ENCODE data around the gene FCHSD1. TPM values are rescaled to one million over a fixed set of nuclear protein-coding genes. Genes with fewer than 3 reads are reported as not detected.

FCHSD1 gene
- polyA plus RNA-seq, 4 donors: 12.9 to 18.3 (median 14.9) TPM

- no peak for DNase-seq (ENCODE audit: low read depth in 4 of 4, low spot score in 3 of 4)
Measured at GRCh38 chr5:141646026-141646425, 5.2 kb downstream of the FCHSD1 start.

- DNase-seq (ENCODE audit: low read depth in 4 of 4, low spot score in 3 of 4): no peak
Measured at GRCh38 chr5:141641634-141642267, 9.5 kb downstream of the FCHSD1 start.

- no peak for DNase-seq (ENCODE audit: low read depth in 4 of 4, low spot score in 3 of 4)
Measured at GRCh38 chr5:141640698-141641097, 10.5 kb downstream of the FCHSD1 start.

- no peak for DNase-seq (ENCODE audit: low read depth in 4 of 4, low spot score in 3 of 4)
Measured at GRCh38 chr5:141640051-141640415, 11.2 kb downstream of the FCHSD1 start.

GRCh38 chr5:141639357-141640050, 11.7 kb downstream of the FCHSD1 start:
- no peak for DNase-seq (ENCODE audit: low read depth in 4 of 4, low spot score in 3 of 4)

- DNase-seq (ENCODE audit: low read depth in 4 of 4, low spot score in 3 of 4): no peak
Measured at GRCh38 chr5:141638771-141639170, 12.4 kb downstream of the FCHSD1 start.

GRCh38 chr5:141637767-141638419, 13.3 kb downstream of the FCHSD1 start:
- no peak for DNase-seq (ENCODE audit: low read depth in 4 of 4, low spot score in 3 of 4)

GRCh38 chr5:141637123-141637766, 14.0 kb downstream of the FCHSD1 start:
- no peak for DNase-seq (ENCODE audit: low read depth in 4 of 4, low spot score in 3 of 4)

GRCh38 chr5:141636413-141637122, 14.7 kb downstream of the FCHSD1 start, which contains the start of the genes HDAC3 and RELL2:
HDAC3 (minus strand) TSS chr5:141636849; CDS start chr5:141636790, 59 bp downstream.
RELL2 (plus strand) TSS chr5:141636997; CDS start chr5:141638226, 1,229 bp downstream.
- DNase-seq (ENCODE audit: low read depth in 4 of 4, low spot score in 3 of 4): peak in 2 of 4 donors; percentile 76 to 78

- no peak for DNase-seq (ENCODE audit: low read depth in 4 of 4, low spot score in 3 of 4)
Measured at GRCh38 chr5:141636106-141636412, 15.2 kb downstream of the FCHSD1 start.

GRCh38 chr5:141635646-141636045, 15.6 kb downstream of the FCHSD1 start:
- no peak for DNase-seq (ENCODE audit: low read depth in 4 of 4, low spot score in 3 of 4)

- no peak for DNase-seq (ENCODE audit: low read depth in 4 of 4, low spot score in 3 of 4)
Measured at GRCh38 chr5:141634720-141635119, 16.5 kb downstream of the FCHSD1 start.

- no peak for DNase-seq (ENCODE audit: low read depth in 4 of 4, low spot score in 3 of 4)
Measured at GRCh38 chr5:141633871-141634561, 17.2 kb downstream of the FCHSD1 start.

GRCh38 chr5:141632650-141633049, 18.6 kb downstream of the FCHSD1 start:
- DNase-seq (ENCODE audit: low read depth in 4 of 4, low spot score in 3 of 4): no peak

GRCh38 chr5:141630570-141631140, 20.6 kb downstream of the FCHSD1 start:
- DNase-seq (ENCODE audit: low read depth in 4 of 4, low spot score in 3 of 4): no peak

- no peak for DNase-seq (ENCODE audit: low read depth in 4 of 4, low spot score in 3 of 4)
Measured at GRCh38 chr5:141628175-141628788, 22.9 kb downstream of the FCHSD1 start.

GRCh38 chr5:141623611-141624010, 27.6 kb downstream of the FCHSD1 start:
- no peak for DNase-seq (ENCODE audit: low read depth in 4 of 4, low spot score in 3 of 4)

- DNase-seq (ENCODE audit: low read depth in 4 of 4, low spot score in 3 of 4): no peak
Measured at GRCh38 chr5:141623186-141623585, 28.0 kb downstream of the FCHSD1 start.

- peak; percentile 88 to 95 (median 92) for DNase-seq (ENCODE audit: low read depth in 4 of 4, low spot score in 3 of 4)
Measured at GRCh38 chr5:141618804-141619554, 32.2 kb downstream of the FCHSD1 start, which contains the start of gene DIAPH1. DIAPH1 (minus strand) TSS chr5:141619000; CDS start chr5:141618914, 86 bp downstream.
